ENCODE measurements around the gene SCART1.
"Not testable (repeated sequence)": the region's sequence is repeated elsewhere in the genome, so short reads cannot be mapped to it uniquely, and the experiment has no call there.

The SCART1 gene

GRCh38 chr10:133474665-133475424 is 21.1 kb downstream of the SCART1 start:
- no peak for DNase-seq

- DNase-seq = no peak
These were observed 21.6 kb downstream of the SCART1 start for GRCh38 chr10:133475425-133475734.

DNA sequence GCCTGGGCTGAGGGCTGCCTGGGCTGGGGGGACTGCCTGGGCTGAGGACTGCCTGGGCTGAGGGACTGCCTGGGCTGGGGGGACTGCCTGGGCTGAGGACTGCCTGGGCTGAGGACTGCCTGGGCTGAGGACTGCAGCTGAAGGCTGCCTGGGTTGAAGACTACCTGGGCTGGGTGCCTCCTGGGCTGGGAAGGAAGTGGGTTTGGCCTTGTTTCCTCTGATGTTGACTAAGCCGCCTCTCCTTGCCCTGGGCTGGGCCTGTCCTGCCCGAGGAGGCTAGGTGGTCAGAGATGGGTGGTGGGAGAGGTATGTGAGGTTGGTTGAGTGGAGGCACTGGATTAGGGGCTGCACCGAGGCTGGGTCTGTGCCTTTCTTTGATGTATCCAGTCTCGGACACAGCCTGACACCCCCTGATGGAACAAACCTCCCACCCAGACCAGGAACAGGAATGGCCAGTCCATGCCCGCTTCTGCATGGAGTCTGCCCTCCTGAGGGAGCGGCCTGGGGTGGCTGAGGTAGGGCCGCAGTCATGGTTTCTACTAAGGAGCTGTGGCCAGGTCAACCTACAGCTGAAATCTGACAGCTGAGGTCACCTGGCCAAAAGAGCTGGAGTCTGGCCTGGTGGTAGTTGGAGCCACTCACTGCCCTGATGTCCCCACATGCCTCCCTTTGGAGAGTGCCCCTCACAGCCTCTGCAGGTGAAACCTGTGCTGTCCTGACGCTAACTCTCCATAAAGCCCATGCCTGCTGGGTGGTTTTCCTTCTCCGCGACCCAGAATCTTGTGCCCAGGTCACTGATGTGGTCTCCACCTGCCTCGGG is 22.3 kb downstream of the SCART1 start:
- DNase-seq = peak; percentile 17

- DNase-seq = peak; percentile 26
These were observed 22.9 kb downstream of the SCART1 start for GRCh38 chr10:133476641-133476990.

DNA sequence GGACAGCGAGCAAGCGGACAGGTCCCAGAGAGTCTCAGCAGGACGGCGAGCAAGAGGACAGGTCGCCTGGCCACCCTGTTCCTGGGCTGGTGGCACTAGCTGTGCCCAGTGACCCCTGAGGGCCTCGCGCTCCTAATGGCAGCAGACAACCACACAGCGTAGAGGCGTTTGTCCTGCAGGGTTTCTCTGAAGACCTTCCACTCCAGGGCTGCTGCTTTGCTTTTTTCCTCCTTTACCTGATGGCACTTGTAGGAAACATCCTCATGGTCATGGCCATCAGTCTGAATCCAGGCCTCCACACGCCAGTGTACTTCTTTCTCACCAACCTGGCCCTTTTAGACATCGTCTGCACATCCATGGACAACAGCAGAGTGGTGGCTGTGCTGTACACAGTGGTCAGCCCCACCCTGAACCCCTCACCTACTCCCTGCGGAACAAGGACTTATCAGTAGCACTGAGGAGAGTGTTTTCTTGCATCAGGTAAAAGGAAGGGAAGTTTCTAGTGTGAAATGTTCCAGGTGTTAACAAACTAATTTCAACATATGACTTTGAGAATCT is 27.4 kb downstream of the SCART1 start:
- no peak for DNase-seq

GRCh38 chr10:133481657-133482056 is 27.9 kb downstream of the SCART1 start:
- DNase-seq = peak; percentile 10

- no peak for DNase-seq
These were observed 31.1 kb downstream of the SCART1 start for GRCh38 chr10:133484818-133485217.

DNA sequence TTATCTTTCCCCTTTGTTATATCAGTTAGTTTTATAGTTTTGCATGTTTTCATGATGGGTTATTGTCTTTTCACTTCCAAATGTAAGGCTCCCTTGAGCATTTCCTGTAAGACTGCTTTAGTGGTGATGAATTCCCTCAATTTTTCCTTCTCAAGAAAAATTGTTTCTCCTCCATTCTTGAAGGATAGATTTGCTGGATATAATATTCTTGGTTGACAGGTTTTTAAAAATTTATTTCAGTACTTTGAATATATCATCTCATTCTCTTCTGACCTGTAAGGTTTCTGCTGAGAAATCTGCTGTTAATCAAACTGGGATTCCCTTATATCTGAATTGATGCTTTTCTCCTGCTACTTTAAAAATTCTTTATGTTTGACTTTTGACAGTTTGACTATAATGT is 33.3 kb downstream of the SCART1 start:
- no peak for DNase-seq

- DNase-seq = no peak
These were observed 34.6 kb downstream of the SCART1 start for GRCh38 chr10:133488354-133488753.

DNA sequence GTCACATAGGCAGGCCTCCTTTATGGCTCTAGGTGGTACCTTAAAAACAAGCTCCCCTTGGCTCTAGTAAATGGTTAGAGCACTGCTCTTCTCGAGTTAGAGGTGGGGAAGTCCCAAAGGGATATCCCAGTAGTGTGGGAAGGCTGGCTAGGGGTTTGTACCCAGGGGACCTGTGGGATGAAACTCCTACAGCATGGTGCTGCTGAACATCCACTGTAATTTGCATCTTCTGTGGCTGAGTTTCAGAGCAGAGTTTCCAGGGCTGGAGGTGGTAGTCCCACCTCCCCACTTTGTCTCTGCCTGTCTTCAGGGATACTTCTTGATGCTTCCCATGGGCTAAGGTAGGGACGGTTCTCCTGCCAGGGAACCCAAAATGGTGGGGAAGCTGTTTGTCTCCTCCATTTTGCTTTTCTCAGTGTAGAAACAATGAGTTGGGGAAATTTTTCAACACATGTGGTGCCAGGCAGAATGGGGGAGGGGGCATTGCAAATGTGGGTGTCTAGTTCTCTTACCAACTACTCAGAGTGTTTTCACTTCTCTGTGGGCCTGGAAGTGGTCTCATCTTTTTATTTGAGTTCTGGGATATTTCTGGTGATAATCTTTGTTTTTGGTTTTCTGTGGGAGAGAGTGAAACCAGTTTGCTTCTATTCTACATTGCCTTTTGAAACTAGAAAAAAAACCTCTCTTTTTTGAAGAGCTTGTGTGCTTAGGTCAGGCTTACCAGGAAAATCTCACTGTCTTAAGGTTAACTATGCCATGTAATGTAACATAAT is 36.3 kb downstream of the SCART1 start:
- DNase-seq = no peak

GRCh38 chr10:133493562-133493961 is 39.8 kb downstream of the SCART1 start:
- DNase-seq = not testable (repeated sequence)

DNA sequence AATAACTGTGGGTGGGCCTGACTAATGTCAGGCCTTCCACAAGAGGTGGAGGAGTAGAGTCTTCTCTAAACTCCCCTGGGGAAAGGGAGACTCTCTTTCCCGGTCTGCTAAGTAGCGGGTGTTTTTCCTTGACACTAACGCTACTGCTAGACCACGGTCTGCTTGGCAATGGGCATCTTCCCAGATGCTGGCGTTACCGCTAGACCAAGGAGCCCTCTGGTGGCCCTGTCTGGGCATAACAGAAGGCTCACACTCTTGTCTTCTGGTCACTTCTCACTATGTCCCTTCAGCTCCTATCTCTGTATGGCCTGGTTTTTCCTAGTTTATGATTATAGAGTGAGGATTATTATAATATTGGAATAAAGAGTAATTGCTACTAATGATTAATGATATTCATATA is 43.6 kb downstream of the SCART1 start:
- DNase-seq = not testable (repeated sequence)

DNA sequence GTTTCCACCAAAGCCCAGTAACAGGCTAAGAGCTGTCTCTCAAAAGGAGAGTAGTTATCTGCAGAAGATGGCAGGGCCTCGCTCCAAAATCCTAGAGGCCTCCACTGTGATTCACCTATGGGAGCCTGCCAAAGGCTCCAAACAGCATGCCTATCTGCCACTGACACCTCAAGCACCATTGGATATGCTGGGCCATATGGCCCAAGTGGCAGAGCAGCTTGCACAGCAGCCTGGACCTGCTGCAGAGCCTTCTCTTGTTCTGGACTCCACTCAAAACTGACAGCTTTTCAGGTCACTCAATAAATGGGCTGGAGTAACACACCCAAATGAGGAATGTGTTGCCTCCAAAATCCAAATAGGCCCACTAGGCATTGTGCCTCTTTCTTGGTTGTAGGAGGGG is 45.4 kb downstream of the SCART1 start:
- DNase-seq = not testable (repeated sequence)

- not testable (repeated sequence) for DNase-seq
These were observed 47.2 kb downstream of the SCART1 start for GRCh38 chr10:133500897-133501296.

DNA sequence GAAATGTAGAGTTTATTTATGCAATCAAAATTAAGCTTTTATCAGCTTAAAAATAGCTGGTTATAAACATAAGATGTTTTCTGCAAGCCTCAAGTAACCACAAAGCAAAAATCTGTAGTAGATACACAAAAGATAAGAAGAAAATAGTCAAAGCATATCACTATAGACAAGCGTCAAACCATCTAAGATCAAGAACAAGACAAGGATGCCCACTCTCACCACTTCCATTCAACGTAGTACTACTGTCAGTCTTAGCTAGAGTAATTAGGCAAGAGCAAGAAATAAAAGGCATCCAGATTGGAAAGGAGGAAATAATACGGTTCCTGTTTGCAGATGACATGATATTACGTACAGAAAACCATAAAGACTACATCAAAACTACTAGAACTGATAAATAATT is 56.0 kb downstream of the SCART1 start:
- no peak for DNase-seq

DNA sequence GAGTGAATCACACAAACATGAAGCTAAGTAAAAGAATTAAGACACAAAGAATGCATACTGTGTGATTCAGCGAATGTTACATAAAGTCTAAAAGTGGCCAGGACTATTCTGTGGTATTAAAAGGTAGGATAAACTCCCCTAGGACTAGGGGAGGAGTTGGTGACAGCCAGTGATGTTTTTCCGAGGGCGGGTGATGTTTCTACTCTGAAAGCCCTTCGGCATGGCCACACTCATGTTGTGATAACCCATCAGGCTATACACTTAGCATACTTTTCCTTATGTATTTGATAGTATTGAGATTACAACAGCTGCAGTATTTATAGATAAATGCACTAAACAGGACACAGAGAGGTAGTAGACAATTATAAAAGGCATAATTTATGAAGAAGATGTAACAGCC is 57.7 kb downstream of the SCART1 start:
- DNase-seq = no peak

DNA sequence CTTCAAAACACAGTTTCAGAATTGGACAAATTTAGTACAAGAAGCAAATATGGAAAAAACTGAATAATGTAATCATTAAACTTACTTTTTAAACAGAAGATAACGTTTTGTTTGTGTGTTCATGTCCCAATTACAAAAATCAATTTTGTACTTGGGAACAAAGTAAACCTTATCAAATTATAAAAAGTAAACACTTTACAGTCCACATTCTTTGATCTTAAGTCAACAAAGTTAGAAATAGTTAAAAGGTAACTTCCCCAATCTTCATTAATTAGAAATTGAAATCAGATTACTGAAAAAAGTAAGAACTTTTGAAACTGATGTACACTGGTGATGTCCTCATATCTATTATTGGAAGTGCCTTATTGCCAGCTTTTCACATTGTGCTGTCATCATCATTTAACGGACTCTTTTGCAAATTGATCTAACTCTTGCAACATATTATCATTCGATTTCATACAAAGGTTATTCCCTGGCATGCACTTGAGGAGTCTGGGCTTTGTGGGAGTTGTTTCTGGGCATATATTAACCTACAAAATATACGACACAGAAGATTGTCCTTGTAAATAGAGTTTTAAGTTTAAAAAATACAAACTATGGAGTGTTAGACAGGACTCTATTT is 58.3 kb downstream of the SCART1 start:
- DNase-seq = no peak

DNA sequence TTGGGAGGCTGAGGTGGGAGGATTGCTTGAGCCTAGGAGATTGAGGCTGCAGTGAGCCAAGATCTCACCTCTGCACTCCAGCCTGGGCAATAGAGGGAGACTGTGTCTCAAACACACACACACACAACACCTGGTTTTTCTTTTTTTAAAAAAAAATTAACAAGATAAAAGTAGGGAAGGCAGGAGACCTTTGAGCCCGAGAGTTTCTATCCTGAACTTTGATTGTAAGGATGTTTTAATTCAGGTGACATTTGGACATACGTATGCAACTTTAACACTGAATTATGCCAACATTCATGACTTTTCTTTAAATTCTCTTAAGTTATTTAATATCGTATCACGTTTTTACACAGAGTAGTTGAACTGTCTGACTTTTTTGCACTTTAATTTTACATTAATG is 61.7 kb downstream of the SCART1 start:
- DNase-seq = no peak

GRCh38 chr10:133516057-133516456 is 62.3 kb downstream of the SCART1 start:
- DNase-seq = no peak

- DNase-seq = not testable (repeated sequence)
These were observed 64.8 kb downstream of the SCART1 start for GRCh38 chr10:133518517-133518916.
